ENCODE measurements around the gene B3GNT2.

Gene B3GNT2

DNA sequence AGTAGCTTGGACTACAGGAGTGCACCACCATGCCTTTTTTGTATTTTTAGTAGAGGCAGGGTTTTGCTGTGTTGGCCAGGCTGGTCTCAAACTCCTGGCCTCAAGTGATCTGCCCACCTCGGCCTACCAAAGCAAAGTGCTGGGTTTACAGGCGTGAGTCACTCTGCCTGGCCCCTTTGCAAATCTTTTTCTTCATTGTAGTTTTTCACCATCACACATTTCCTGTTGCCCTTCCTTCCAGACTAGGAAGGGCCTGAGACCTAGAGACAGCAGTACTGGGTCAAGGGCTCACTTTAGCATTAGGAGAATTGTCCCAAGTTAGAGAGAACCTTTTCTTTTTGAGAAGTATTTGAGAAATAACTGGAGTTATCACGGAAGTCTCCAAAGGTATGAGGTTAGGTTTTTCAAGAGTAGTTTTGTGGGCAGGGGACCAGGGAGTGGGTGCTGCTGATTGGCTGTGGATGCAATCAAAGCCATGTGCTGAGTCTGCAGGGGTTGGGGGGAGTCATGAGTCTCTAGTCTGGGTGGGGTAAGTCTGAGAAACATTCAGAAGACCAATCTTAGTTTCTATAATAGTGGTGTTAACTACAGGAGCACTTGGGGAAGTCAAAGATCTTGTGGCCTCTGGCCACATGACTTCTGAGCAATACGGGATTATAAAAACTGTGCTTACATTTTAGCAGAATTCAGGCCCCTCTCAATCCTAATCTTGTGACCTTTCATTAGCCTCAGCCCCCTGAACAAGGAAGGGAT, 23.7 kb downstream of the B3GNT2 start:
- no peak for DNase-seq (ENCODE audit: low read depth)
- TF ChIP-seq, protein P1, sequence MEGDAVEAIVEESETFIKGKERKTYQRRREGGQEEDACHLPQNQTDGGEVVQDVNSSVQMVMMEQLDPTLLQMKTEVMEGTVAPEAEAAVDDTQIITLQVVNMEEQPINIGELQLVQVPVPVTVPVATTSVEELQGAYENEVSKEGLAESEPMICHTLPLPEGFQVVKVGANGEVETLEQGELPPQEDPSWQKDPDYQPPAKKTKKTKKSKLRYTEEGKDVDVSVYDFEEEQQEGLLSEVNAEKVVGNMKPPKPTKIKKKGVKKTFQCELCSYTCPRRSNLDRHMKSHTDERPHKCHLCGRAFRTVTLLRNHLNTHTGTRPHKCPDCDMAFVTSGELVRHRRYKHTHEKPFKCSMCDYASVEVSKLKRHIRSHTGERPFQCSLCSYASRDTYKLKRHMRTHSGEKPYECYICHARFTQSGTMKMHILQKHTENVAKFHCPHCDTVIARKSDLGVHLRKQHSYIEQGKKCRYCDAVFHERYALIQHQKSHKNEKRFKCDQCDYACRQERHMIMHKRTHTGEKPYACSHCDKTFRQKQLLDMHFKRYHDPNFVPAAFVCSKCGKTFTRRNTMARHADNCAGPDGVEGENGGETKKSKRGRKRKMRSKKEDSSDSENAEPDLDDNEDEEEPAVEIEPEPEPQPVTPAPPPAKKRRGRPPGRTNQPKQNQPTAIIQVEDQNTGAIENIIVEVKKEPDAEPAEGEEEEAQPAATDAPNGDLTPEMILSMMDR (IDR thresholded peaks at IDR 0.05; ENCODE audit: insufficient read depth, low read depth, low read length, missing control alignments) = no peak
- no peak overlapping the region for H3K4me3 ChIP-seq (ENCODE audit: low read depth, low read length)

DNA sequence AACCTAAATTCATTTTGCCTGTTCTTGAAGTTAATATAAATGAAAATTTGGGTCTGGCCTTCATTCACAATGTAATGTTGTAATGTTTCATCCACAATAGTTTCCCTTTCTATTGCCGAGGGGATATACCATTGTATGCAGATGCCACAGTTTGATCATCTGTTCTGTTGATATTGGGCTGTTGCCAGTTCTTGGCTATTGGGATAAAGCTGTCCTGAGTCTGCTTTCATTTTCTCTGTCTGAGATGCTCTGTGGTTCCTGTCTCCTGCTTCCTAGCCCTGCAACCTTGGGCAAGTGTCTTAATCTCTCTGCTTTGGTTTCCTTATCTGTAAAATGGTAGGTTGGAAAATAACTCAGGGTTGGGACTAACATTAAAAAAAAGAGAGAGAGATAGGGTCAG, 25.2 kb downstream of the B3GNT2 start:
- TF ChIP-seq, protein P1 (IDR thresholded peaks at IDR 0.05; ENCODE audit: insufficient read depth, low read depth, low read length, missing control alignments) = no peak
- no peak overlapping the region for H3K4me3 ChIP-seq (ENCODE audit: low read depth, low read length)
- DNase-seq (ENCODE audit: low read depth) = no peak

DNA sequence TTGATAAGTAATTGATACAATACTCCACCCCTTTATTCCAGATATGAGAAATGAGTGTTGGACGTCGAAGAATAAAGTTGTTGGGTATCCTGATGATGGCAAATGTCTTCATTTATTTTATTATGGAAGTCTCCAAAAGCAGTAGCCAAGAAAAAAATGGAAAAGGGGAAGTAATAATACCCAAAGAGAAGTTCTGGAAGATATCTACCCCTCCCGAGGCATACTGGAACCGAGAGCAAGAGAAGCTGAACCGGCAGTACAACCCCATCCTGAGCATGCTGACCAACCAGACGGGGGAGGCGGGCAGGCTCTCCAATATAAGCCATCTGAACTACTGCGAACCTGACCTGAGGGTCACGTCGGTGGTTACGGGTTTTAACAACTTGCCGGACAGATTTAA, 26.3 kb downstream of the B3GNT2 start:
- no peak overlapping the region for H3K4me3 ChIP-seq (ENCODE audit: low read depth, low read length)
- no peak for DNase-seq (ENCODE audit: low read depth)
- TF ChIP-seq, protein P1 (IDR thresholded peaks at IDR 0.05; ENCODE audit: insufficient read depth, low read depth, low read length, missing control alignments) = no peak

DNA sequence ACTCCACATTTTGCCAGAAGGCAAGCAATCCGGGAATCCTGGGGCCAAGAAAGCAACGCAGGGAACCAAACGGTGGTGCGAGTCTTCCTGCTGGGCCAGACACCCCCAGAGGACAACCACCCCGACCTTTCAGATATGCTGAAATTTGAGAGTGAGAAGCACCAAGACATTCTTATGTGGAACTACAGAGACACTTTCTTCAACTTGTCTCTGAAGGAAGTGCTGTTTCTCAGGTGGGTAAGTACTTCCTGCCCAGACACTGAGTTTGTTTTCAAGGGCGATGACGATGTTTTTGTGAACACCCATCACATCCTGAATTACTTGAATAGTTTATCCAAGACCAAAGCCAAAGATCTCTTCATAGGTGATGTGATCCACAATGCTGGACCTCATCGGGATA, 26.8 kb downstream of the B3GNT2 start:
- TF ChIP-seq, protein P1 (IDR thresholded peaks at IDR 0.05; ENCODE audit: insufficient read depth, low read depth, low read length, missing control alignments) = no peak
- H3K4me3 ChIP-seq (ENCODE audit: low read depth, low read length) = no peak overlapping the region
- no peak for DNase-seq (ENCODE audit: low read depth)

DNA sequence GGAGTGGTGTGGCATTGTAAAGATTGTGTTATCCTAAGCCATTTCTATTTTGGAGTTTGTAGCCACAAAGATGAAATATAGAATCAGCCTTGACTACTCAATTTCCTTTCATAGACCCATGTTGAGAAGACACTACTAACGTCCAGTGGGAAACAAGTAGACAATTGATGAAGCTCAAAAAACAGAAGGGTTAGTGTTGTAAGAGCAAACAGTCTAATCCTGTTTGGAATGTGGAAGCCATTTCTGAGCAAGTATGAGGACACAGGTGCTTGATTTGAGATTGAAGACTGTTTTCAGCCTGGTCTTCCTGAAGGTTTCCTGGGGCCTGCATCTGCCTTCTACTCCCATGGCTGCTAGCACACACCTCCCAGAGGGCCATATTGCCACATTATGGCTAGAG, 29.1 kb downstream of the B3GNT2 start:
- no peak for DNase-seq (ENCODE audit: low read depth)
- H3K4me3 ChIP-seq (ENCODE audit: low read depth, low read length) = no peak overlapping the region
- TF ChIP-seq, protein P1 (IDR thresholded peaks at IDR 0.05; ENCODE audit: insufficient read depth, low read depth, low read length, missing control alignments) = no peak

DNA sequence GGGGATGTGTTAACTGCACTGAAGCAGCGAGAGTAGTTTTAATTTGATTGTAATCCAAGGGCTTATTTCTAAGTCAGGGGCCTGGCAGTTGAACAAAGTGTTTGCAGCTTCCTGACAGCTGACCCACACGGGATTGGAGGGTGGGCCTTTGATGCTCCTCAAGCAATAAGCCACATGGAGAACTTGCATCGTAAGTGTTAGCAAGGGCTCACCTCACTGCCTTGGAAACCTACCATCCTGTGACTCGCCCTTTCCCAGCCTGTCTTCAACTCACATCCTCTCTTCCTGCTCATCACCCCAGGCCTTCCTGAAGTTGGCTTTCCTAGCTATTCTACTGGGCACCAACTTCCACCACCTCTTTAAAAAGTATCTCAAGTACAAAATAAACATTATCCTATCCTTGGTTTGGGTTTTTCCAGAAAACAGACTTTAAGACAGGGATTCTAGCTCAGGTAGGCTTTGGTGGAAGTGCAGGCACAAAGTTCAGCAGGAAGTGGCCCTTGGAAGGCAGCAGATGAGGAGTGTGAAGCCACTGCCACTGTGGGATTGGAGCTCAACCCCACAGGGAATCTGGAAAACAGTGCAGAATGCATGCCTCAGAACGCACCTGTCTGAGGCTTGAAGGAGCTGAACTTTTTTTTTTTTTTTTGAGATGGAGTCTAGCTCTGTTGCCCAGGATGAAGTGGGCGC, 31.6 kb downstream of the B3GNT2 start:
- TF ChIP-seq, protein P1 (IDR thresholded peaks at IDR 0.05; ENCODE audit: insufficient read depth, low read depth, low read length, missing control alignments) = no peak
- H3K4me3 ChIP-seq (ENCODE audit: low read depth, low read length) = no peak overlapping the region
- DNase-seq (ENCODE audit: low read depth) = no peak

Data from GM12865 (cell line).